ENCODE measurements around the gene CPTP. TPM values are rescaled to one million over a fixed set of nuclear protein-coding genes. Genes with fewer than 3 reads are reported as not detected.

The CPTP gene
- total and polyA plus RNA-seq, 2 donors (not counting 1 experiment from before 2014, with no cell fraction given), result 17.1 to 18.8 TPM

DNA sequence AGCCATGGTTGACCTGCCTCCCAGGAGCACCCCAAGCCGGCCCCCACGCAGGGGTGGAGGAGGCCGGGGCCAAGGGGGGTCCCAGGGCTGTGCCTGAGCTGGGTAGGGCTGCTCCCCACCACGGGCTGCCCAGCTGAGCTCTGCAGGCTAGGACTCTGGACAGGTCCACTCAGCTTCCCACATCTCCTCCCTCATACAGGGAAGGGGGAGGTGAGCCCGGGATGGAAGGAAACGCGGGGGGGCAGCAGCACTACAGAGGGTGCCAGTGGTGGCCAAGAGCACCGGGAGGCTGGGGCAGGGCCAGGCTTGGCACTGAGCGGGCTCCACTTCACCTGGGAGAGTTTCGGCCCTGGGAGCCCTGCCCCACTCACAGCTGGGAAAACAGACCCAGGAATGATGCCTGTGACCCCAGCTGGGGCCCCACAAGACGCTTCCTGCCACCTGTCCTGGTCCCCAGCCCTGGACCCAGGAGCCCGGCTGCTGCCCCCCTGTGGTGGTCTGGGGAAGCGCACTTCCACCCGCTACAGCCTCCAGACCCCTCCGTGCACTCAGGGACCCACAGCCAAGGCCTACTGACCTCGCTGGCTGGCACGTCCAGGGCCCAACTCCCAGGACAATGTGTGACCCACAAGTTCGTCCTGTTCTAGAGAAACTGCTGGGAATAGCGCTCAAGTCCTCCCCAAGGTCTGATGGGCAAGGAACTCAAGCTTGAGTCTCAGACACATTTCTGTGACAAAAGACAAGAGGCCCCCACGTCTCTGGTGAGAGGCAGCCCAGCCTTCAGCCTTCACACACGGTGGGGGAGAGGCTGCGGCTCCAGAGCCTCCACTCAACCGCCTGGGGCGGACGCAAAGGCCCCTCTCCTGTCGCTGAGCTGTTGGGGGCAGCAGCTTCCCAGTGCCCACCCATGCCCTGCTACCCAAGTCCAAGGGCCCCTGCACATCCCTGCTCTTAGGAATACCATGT lies 47.4 kb downstream of the CPTP start:
- Histone ChIP-seq H3K79me2 (ENCODE audit: control insufficient read depth, insufficient read depth, low read length) (peaks cover 15% of the 10 kb centered on the region), H3K4me1 (ENCODE audit: control insufficient read depth in 2 of 2, insufficient read depth in 2 of 2, low read length in 2 of 2) (peaks cover 19 to 37% of the 10 kb centered on the region in 2 donors), H3K4me3 (ENCODE audit: control extremely low read depth in 1 of 5, extremely low read depth in 1 of 5, insufficient read depth in 1 of 5, low read depth in 2 of 5, low read length in 4 of 5) (no peak overlapping the region), H4K20me1 (ENCODE audit: control insufficient read depth, insufficient read depth, low read length, poor library complexity, severe bottlenecking) (peaks cover 21% of the 10 kb centered on the region), H3K4me2 (replicated peaks; ENCODE audit: low read depth, low read length, poor library complexity, severe bottlenecking) (peak overlapping the region; percentile 58), H3K9ac (ENCODE audit: low read length) (no peak overlapping the region), H3K9me3 (ENCODE audit: control extremely low read depth in 1 of 3, control insufficient read depth in 2 of 3, insufficient read depth in 1 of 3, low read length in 2 of 3) (peaks cover 0 to 5% (median 0%) of the 10 kb centered on the region in 3 donors), H3K27ac (ENCODE audit: low read length in 2 of 2) (peak overlapping the region; percentile 12 to 27), H2AFZ (ENCODE audit: insufficient read depth, low read depth, low read length, poor library complexity, severe bottlenecking) (no peak overlapping the region), H3K27me3 (replicated peaks in 1 of 4; ENCODE audit: control extremely low read depth in 1 of 4, control insufficient read depth in 3 of 4, insufficient read depth in 4 of 4, low read length in 3 of 4) (no peaks in the 10 kb centered on the region), H3K36me3 (replicated peaks in 1 of 2; ENCODE audit: control extremely low read depth in 1 of 2, control insufficient read depth in 1 of 2, extremely low read depth in 1 of 2, insufficient read depth in 2 of 2, low read length in 1 of 2) (peaks cover 0 to 10% of the 10 kb centered on the region in 2 experiments)
- Mint-ChIP-seq H3K4me1 (peaks cover 11% of the 10 kb centered on the region), H3K27me3 (no peaks in the 10 kb centered on the region), H3K27ac (peak overlapping the region; percentile 37), H3K9me3 (ENCODE audit: insufficient read depth) (no peaks in the 10 kb centered on the region), H3K4me3 (peak overlapping the region; percentile 59)
- TF ChIP-seq, protein P1, sequence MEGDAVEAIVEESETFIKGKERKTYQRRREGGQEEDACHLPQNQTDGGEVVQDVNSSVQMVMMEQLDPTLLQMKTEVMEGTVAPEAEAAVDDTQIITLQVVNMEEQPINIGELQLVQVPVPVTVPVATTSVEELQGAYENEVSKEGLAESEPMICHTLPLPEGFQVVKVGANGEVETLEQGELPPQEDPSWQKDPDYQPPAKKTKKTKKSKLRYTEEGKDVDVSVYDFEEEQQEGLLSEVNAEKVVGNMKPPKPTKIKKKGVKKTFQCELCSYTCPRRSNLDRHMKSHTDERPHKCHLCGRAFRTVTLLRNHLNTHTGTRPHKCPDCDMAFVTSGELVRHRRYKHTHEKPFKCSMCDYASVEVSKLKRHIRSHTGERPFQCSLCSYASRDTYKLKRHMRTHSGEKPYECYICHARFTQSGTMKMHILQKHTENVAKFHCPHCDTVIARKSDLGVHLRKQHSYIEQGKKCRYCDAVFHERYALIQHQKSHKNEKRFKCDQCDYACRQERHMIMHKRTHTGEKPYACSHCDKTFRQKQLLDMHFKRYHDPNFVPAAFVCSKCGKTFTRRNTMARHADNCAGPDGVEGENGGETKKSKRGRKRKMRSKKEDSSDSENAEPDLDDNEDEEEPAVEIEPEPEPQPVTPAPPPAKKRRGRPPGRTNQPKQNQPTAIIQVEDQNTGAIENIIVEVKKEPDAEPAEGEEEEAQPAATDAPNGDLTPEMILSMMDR (IDR thresholded peaks at IDR 0.05), result peak; percentile 91
- no peak for TF ChIP-seq EZH2 (IDR thresholded peaks at IDR 0.05; ENCODE audit: borderline replicate concordance, insufficient read depth, low read depth, low read length, poor library complexity, severe bottlenecking)
- peak; percentile 85 for DNase-seq
- intact Hi-C loops (cut with micrococcal nuclease), result loop anchor here (1.0 kb wide), 1 partner anchor 339 kb away; no protein-coding TSS in a partner anchor
- 28% methylated on average over 25 of the region's 26 CpGs for WGBS (ENCODE audit: insufficient coverage)
- ChIA-PET POLR2A (interaction anchor here (1.0 kb wide), 1 partner anchor 27 kb away, joined by 3 read pairs; the partner anchor contains the start of gene CCNL2), CTCF (interaction anchor here (0.6 to 3.2 kb wide), 18 partner anchors 10 to 389 kb away, joined by 3 to 16 read pairs (median 4); partner anchors contain the start of gene CCNL2)
- ATAC-seq (ENCODE audit: low read depth), result peak; percentile 40
